AG04450 (cell line): ENCODE measurements around the gene MIOS. TPM values are rescaled to one million over a fixed set of nuclear protein-coding genes. Genes with fewer than 3 reads are reported as not detected.
"Not testable (repeated sequence)": the region's sequence is repeated elsewhere in the genome, so short reads cannot be mapped to it uniquely, and the experiment has no call there.

Source experiments
- CTCF ChIA-PET: fragments of 300-600, 350-600 bp; formaldehyde crosslinking; extraction: SDS; loops from one replicate; lab custom pipeline; 2022; ENCODE audit warnings: antibody characterized with exemption, inconsistent platforms; lab: Charles Lee
- POLR2A ChIA-PET: fragments of 350-600 bp; formaldehyde crosslinking; extraction: SDS; loops from one replicate; lab custom pipeline; 2021; ENCODE audit warnings: antibody characterized with exemption, inconsistent platforms; lab: Yijun Ruan, JAX
- DNase-seq: peaks from one replicate; pipeline ENCODE4 v3.0.0-alpha.2; 2011; ENCODE audit warnings: low read depth, low spot score
- H3K27ac ChIP-seq: one replicate; pipeline ENCODE4 v1.5.1; 2012; ENCODE audit warnings: low read depth, low read length, control low read depth
- H3K27me3 ChIP-seq: one replicate; pipeline ENCODE4 v1.6.0; 2012; ENCODE audit warnings: low read length; ENCODE audit not compliant: control insufficient read depth, insufficient read depth
- H3K4me3 ChIP-seq: 2 replicates; pipeline ENCODE4 v1.5.1; 2011; ENCODE audit warnings: mild to moderate bottlenecking, low read depth, low read length, control low read depth
- H3K9me3 ChIP-seq: 2 replicates; pipeline ENCODE4 v1.5.1; 2012; ENCODE audit warnings: low read length; ENCODE audit not compliant: control insufficient read depth, insufficient read depth
- polyA plus RNA-seq: library from polyadenylated mRNA; depleted of rRNA; stranded (reverse); fragments of >200 nt; gene quantifications from 2 replicates; pipeline ENCODE4 v1.2.3, GENCODE V29; 2011
- TF ChIP-seq, protein P1 (sequence below): IDR thresholded peaks from 2 replicates; pipeline ENCODE4 v1.5.1; 2011; ENCODE audit warnings: low read depth, low read length, control low read depth, inconsistent platforms

MIOS gene
- polyA plus RNA-seq, 1 experiment, result 26.6 TPM

DNA sequence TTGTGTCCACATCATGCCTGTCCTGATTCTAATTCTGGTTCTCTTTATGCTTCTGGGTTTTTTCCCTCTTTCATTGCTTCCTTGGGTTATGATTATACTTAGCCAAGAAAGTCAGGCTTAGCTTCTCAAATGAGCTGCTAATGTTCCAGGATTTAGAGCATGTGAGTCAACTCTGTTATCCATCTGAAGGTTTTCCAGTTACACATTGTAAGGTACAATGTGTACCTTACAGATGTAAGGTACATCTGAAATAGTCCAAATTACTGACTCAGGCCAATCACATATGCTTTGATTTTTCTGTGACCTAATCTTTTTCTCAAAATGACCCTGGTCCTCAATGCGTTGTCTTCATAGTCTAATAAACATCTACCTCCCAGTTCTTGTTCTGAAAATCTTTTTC is 13.3 kb upstream of the MIOS start:
- ChIA-PET CTCF (no interaction called here), POLR2A (no interaction called here)
- H3K27ac ChIP-seq, result no peak overlapping the region
- no peak overlapping the region for H3K4me3 ChIP-seq
- TF ChIP-seq, protein P1, sequence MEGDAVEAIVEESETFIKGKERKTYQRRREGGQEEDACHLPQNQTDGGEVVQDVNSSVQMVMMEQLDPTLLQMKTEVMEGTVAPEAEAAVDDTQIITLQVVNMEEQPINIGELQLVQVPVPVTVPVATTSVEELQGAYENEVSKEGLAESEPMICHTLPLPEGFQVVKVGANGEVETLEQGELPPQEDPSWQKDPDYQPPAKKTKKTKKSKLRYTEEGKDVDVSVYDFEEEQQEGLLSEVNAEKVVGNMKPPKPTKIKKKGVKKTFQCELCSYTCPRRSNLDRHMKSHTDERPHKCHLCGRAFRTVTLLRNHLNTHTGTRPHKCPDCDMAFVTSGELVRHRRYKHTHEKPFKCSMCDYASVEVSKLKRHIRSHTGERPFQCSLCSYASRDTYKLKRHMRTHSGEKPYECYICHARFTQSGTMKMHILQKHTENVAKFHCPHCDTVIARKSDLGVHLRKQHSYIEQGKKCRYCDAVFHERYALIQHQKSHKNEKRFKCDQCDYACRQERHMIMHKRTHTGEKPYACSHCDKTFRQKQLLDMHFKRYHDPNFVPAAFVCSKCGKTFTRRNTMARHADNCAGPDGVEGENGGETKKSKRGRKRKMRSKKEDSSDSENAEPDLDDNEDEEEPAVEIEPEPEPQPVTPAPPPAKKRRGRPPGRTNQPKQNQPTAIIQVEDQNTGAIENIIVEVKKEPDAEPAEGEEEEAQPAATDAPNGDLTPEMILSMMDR, result no peak
- H3K27me3 ChIP-seq, result peaks cover 3% of the 10 kb centered on the region
- no peak for DNase-seq
- no peaks in the 10 kb centered on the region for H3K9me3 ChIP-seq

DNA sequence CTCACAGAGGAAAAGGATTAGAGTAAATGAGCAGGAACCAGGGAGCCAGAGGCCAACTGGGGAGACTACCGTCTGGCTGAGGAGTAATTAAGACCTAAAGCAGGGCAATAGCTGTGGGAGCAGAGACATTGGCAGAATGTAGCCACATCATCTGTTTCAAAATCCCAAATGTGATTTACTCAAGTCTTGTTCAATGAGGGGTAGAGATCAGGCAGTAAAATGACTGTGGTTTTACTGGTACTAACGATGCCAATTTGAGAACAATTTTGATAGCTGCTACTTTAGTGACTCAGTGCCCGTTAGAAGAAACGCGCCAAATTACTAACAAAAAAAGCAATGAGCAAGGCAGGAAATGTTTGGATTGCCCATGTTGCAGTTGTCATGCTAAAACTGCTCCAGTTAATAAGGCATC is 12.7 kb upstream of the MIOS start:
- H3K4me3 ChIP-seq, result no peak overlapping the region
- no peak for DNase-seq
- CTCF ChIA-PET, result no interaction called here

DNA sequence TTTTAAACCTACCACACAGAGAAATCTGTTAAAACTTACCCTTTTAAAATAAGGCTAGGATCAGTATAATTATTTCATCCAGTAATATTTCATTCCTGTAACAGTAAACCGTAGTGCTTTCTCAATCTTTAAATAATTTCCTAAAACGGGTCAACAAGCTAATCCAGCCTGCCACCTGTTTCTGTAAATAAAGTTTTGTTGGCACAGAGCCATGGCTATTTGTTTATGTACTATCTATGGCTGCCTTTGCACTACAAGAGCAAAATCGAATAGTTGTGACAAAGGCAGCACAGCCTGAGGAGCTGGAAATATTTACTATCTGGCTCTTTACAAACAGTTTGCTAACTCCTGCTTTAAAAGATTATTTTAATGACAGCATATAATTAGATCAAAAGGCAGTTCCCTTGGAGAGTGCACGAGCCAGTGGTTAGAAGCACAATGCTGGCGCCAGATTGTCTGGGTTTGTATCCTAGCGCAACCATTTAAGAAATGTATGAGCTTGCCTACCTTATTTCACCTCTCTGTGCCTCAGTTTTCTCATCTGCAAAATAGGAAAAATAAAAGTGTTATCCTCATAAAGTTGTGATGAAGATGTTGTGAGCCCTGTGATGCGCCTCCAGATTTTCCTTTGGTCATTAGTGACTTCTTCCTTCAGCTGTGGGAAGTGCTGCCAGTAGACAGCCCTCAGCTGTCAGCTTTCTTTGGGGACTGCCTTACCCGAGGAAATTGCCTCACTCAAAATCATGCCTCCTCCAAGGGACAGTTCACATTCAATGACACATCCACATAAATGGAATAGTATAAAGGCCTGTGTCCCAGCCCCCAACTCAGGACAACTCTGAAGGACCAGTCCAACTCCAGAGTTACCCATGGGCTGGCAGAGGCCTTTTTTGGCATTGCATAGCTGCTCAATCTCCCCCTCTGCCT is 11.8 kb upstream of the MIOS start:
- Histone ChIP-seq H3K9me3 (no peaks in the 10 kb centered on the region), H3K27me3 (peaks cover 4% of the 10 kb centered on the region), H3K4me3 (no peak overlapping the region), H3K27ac (no peak overlapping the region)
- TF ChIP-seq, protein P1, result no peak
- DNase-seq, result no peak
- POLR2A ChIA-PET, result no interaction called here
- CTCF ChIA-PET, result no interaction called here

More for the DNA sequence above, 12.7 kb upstream of the MIOS start:
- no peaks in the 10 kb centered on the region for H3K9me3 ChIP-seq
- TF ChIP-seq, protein P1, result no peak
- no peak overlapping the region for H3K27ac ChIP-seq
- POLR2A ChIA-PET, result no interaction called here
- peaks cover 3% of the 10 kb centered on the region for H3K27me3 ChIP-seq

DNA sequence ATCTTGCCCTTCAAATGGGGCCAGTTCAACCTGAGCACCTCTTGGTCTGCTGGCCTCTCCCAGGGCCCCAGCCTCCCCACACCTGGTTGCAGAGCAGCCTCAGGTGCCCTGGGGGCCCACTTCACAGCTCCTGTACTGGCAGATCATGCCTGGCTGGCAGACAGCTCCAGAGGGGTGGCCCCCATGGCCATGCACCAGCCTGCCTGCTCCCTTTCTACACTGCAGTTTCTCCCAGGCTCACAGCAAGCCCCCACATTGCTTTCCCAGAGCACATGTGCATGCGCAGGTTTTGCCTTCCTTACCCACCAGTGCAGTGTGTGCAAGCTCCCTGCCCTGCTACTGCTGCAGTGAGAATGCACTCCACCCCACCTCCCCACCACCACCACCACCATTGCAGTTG is 9.8 kb upstream of the MIOS start:
- H3K27ac ChIP-seq, result no peak overlapping the region
- POLR2A ChIA-PET, result interaction anchor here (0.7 kb wide), 1 partner anchor 136 kb away, joined by 3 read pairs; no protein-coding TSS in a partner anchor
- peaks cover 6% of the 10 kb centered on the region for H3K27me3 ChIP-seq
- no peaks in the 10 kb centered on the region for H3K9me3 ChIP-seq
- CTCF ChIA-PET, result no interaction called here
- no peak for DNase-seq
- no peak overlapping the region for H3K4me3 ChIP-seq
- TF ChIP-seq, protein P1, result no peak

DNA sequence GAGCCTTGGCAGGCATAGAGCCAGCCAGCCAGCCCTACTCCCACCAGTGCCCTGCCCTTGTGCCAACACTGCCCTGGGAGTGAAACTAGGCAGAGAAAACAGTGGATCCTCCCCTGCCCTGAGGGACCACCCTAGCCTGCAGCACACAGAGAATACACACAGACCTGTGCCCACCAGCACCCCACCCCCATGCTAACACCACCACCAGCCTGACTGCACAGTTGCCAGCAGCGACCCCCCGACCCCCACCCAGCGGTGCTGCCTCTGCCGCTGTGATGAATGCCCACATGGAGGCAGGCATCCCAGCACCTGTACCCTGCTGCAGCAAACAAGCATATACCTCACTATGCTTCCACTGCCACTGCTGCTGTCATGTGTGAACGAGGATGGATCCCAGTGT is 9.4 kb upstream of the MIOS start:
- Histone ChIP-seq H3K4me3 (no peak overlapping the region), H3K27me3 (peaks cover 6% of the 10 kb centered on the region), H3K27ac (no peak overlapping the region), H3K9me3 (no peaks in the 10 kb centered on the region)
- ChIA-PET POLR2A (no interaction called here), CTCF (no interaction called here)
- TF ChIP-seq, protein P1, result no peak
- DNase-seq, result no peak

DNA sequence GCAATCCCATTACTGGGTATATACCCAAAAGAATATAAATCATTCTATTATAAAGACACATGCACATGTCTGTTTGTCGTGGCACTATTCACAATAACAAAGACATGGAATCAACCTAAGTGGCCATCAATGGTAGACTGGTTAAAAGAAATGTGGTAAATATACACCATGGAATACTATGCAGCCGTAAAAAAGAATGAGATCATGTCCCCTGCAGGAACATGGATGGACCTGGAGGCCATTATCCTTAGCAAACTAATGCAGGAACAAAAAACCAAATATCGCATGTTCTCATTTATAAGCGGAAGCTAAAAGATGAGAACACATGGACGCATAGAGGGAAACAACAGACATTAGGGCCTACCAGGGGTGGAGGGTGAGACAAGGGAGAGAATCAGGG is 5.1 kb upstream of the MIOS start:
- DNase-seq, H3K9me3 ChIP-seq, H3K27ac ChIP-seq, H3K27me3 ChIP-seq, POLR2A ChIA-PET, H3K4me3 ChIP-seq: not testable (repeated sequence)
- CTCF ChIA-PET, result interaction anchor here (0.9 kb wide), 1 partner anchor 33 kb away, joined by 5 read pairs; no protein-coding TSS in a partner anchor
